Adrenal gland (tissue), 12 donors: ENCODE results near the gene RSF1. TPM values are rescaled to one million over a fixed set of nuclear protein-coding genes. Genes with fewer than 3 reads are reported as not detected.
A peak's percentile ranks its signal among the peaks of the same experiment; 100 is the strongest.

Experiments used
- DNase-seq, 7 donors: peaks; one replicate each; pipeline ENCODE4 v3.0.0-alpha.2; 2019 to 2020
- H3K27ac ChIP-seq, 5 donors: fragments of 200-600 bp; sonication (generic) in 4 of 5; 1 replicate in 3 of 5; 2 replicates in 2 of 5; pipeline versions ENCODE4 v1.5.1 to v1.8.0; 2016 to 2020; ENCODE audit warnings: mild to moderate bottlenecking in 1 of 5
- H3K27me3 ChIP-seq: fragments of 200-600 bp; 2 replicates; pipeline ENCODE4 v1.8.0; 2021
- H3K36me3 ChIP-seq, 2 donors: fragments of 200-600 bp; replicated peaks in 1 of 2; 1 replicate in 1 of 2; 2 replicates in 1 of 2; pipeline versions ENCODE4 v1.5.1 to v1.8.0; 2018 to 2022
- H3K4me1 ChIP-seq, 2 donors: fragments of 200-600 bp; replicated peaks in 1 of 2; 1 replicate in 1 of 2; 2 replicates in 1 of 2; pipeline versions ENCODE4 v1.5.1 to v1.8.0; 2018 to 2021
- H3K4me3 ChIP-seq, 4 donors: fragments of 200-600 bp; sonication (generic) in 3 of 4; one replicate each; pipeline ENCODE4 v1.5.1; 2016 to 2018
- H3K9me3 ChIP-seq, 3 donors: fragments of 200-600 bp; sonication (generic) in 1 of 3; replicated peaks in 1 of 3; 1 replicate in 2 of 3; 2 replicates in 1 of 3; pipeline versions ENCODE4 v1.5.1 to v1.8.0; 2016 to 2021
- POLR2A ChIP-seq, 2 donors: fragments of 450-650 bp; IDR thresholded peaks; one replicate each; pipeline ENCODE4 v1.6.1; 2017; ENCODE audit warnings: antibody characterized with exemption in 2 of 2, mild to moderate bottlenecking in 2 of 2, moderate library complexity in 1 of 2
- WGBS, 4 donors: extraction: QIAGEN DNeasy Blood & Tissue Kit in 2 of 4; methylation state at CpG; one replicate each; pipeline versions ENCODE4 v1.1.5 to v1.1.7; 2013 to 2017; 5-methylcytosine and 5-hydroxymethylcytosine counted together
- intact Hi-C, 2 donors: fragments of 100-400 bp; cut with DNase I; formaldehyde crosslinking; loops; one replicate each; pipeline versions ENCODE4 v1.14.1 to v1.15.0; 2022 to 2023
- polyA plus RNA-seq, 3 donors: library from polyadenylated mRNA; stranded (reverse); fragments of 200-250 nt in 2 of 3; fragments of 350-450 nt in 1 of 3; fragmentation: Illumina TruSeq in 1 of 3; extraction: RNeasy Lipid Tissue Mini Kit (QIAGEN cat#74804) in 1 of 3; gene quantifications; one replicate each; pipeline ENCODE4 v1.2.3, GENCODE V29; 2013 to 2014
- small RNA-seq, 2 donors: library from RNA; depleted of rRNA; stranded (forward); fragments of <200 nt; gene quantifications; one replicate each; pipeline ENCODE3, GENCODE V24; 2016
- total RNA-seq, 9 donors: library from RNA; depleted of rRNA in 4 of 9; stranded (reverse); fragments of >200 nt in 4 of 9; fragments of 120-200 nt in 1 of 9; fragmentation: NEBNext Ultra II Directional in 1 of 9; extraction: Animal tissue kit (Norgen Biotek cat#: 25700) in 1 of 9; gene quantifications; one replicate each; pipeline versions ENCODE4 v1.1.0 to v1.2.4, GENCODE V29; 2013 to 2023
- TF ChIP-seq, protein P1 (sequence below), 6 experiments: fragments of 450-650 bp in 4 of 6; fragments of 200-600 bp in 2 of 6; sonication (generic) in 1 of 6; IDR thresholded peaks; 1 replicate in 5 of 6; 2 replicates in 1 of 6; pipeline versions ENCODE4 v1.5.1 to v1.8.0; 2016 to 2021; ENCODE audit warnings: antibody characterized with exemption in 6 of 6, mild to moderate bottlenecking in 2 of 6, moderate library complexity in 1 of 6
- donor health status: healthy with polysubstance abuse.
- donor health status: Bipolar disorder and iron deficiency.
- donor health status: DM: yes; HTN: yes; CAD: no.
- donor health status: DM: no; HTN: no; CAD: no.
- donor health status: DM: no; HTN: no; CAD: no.
- donor health status: DM: yes; HTN: yes; CAD: no.

The RSF1 gene
- total and polyA plus RNA-seq, 12 donors = 12.7 to 108 (median 66.9) TPM

DNA sequence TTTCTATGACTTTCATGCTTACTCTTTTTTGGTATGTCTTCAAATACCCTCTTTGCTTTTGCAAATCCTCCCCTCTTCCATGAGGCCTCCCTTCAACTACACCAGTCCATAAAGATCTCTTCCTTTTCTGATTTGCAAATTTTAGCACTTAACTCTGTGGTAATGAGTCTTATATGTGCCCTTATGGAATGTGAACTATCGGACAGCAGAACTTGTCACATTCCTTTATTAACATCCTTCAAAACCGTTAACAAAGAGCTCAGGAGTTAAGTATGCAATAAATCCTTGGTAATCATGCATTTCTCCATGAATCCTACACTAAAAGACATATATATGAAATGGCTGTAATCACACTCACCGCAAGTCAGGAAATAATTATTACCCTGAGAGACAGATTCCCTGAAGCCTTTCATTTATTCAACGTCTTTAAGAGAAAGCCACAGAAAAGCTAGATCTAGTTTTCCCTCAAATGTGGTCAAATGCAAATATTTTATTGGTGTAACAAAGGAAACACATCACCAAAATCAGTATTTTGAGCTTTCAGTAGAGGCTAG lies 190.3 kb downstream of the RSF1 start:
- TF ChIP-seq, protein P1, sequence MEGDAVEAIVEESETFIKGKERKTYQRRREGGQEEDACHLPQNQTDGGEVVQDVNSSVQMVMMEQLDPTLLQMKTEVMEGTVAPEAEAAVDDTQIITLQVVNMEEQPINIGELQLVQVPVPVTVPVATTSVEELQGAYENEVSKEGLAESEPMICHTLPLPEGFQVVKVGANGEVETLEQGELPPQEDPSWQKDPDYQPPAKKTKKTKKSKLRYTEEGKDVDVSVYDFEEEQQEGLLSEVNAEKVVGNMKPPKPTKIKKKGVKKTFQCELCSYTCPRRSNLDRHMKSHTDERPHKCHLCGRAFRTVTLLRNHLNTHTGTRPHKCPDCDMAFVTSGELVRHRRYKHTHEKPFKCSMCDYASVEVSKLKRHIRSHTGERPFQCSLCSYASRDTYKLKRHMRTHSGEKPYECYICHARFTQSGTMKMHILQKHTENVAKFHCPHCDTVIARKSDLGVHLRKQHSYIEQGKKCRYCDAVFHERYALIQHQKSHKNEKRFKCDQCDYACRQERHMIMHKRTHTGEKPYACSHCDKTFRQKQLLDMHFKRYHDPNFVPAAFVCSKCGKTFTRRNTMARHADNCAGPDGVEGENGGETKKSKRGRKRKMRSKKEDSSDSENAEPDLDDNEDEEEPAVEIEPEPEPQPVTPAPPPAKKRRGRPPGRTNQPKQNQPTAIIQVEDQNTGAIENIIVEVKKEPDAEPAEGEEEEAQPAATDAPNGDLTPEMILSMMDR (IDR thresholded peaks at IDR 0.05) = no peak
- no peak for TF ChIP-seq POLR2A (IDR thresholded peaks at IDR 0.05)
- 62 to 83% (median 79%) methylated on average over 4 of the region's 4 CpGs for WGBS, 4 donors
- Histone ChIP-seq H3K36me3 (peaks cover 0 to 16% of the 10 kb centered on the region in 2 donors), H3K4me3 (no peak overlapping the region), H3K27ac (peak overlapping the region in 1 of 5 donors; percentile 38), H3K4me1 (peaks cover 0 to 29% of the 10 kb centered on the region in 2 donors), H3K9me3 (no peaks in the 10 kb centered on the region), H3K27me3 (no peaks in the 10 kb centered on the region)
- intact Hi-C loops = no loop called here
- DNase-seq = no peak

DNA sequence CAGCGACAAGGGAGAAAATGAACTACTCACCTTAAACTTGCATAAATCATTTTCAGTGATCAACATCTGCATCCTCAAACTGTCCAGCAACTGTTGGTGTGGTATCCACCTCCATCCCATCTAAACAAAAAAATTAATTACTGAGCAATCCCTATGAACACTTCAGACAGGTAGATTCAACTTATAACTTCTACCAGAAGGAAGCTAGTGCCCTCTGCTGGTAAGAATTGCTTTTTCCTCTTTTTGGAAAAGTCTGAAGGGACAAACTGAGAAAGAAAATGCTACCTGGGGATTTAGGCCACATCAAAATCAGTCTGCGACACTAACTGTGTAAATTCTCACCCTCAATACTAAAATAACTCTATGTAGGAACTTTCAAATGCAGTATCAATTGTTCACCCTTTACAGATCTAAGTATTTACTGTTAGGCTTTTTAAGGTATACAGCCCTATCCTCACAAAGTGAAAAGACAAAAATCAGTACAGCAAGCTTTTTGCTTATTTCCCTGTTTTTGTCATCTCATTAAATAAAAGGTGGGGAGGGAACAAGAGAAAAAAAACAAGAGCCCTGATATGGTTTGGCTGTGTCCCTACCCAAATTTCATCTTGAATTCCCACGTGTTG lies 200.8 kb downstream of the RSF1 start:
- 75 to 94% (median 83%) methylated on average over 3 of the region's 3 CpGs for WGBS, 4 donors
- Histone ChIP-seq H3K27me3 (no peaks in the 10 kb centered on the region), H3K27ac (no peak overlapping the region), H3K4me3 (no peak overlapping the region), H3K9me3 (no peaks in the 10 kb centered on the region), H3K4me1 (no peaks in the 10 kb centered on the region), H3K36me3 (peaks cover 0 to 61% of the 10 kb centered on the region in 2 donors)
- intact Hi-C loops = no loop called here
- no peak for DNase-seq
- TF ChIP-seq, protein P1 (IDR thresholded peaks at IDR 0.05) = peak; percentile 52 to 75 (median 68)
- TF ChIP-seq POLR2A (IDR thresholded peaks at IDR 0.05) = no peak

DNA sequence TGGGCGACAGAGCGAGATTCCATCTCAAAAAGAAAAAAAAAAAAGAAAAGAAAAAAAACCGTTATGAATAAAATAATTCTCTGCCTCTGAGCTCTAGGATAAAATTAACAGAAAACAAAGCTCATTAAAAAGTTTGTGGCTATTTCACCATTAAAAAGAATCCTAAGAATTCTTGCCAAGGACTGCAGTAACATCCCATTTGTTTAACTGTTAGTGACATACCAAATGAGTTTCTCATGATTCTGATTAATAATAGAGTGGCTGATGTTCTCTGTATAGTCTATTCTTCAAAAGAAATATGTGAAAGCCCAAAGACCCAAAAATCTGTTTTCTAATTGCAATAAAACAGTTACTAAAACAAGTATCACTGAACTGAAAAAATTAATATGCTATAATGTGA lies 202.6 kb downstream of the RSF1 start:
- TF ChIP-seq, protein P1 (IDR thresholded peaks at IDR 0.05) = no peak
- TF ChIP-seq POLR2A (IDR thresholded peaks at IDR 0.05) = no peak
- Histone ChIP-seq H3K27ac (peak overlapping the region in 1 of 5 donors; percentile 9), H3K4me1 (no peaks in the 10 kb centered on the region), H3K36me3 (peaks cover 0 to 52% of the 10 kb centered on the region in 2 donors), H3K9me3 (no peaks in the 10 kb centered on the region), H3K4me3 (no peak overlapping the region), H3K27me3 (no peaks in the 10 kb centered on the region)
- intact Hi-C loops = no loop called here
- DNase-seq = no peak
- 71 to 78% (median 76%) methylated on average over 3 of the region's 3 CpGs for WGBS, 4 donors

DNA sequence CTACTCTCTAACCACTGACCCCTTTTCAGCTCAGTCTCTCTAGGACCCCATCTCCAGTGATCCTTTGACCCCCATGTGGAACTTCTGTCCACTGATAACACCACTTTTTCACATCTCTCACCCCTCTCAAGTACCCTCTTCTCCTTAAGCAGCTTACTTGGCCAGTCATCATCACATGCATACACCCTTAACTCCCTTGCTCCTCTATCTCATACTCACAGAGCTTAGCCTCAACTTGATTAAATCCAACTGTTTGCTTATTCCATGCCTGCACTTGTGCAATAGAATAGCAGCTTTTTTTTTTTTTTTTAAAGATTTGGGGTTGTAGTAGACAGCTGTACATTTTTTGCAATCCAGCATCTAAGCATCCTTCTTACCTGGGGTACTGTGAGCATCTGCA lies 208.6 kb downstream of the RSF1 start:
- DNase-seq = no peak
- H3K27me3 ChIP-seq = no peaks in the 10 kb centered on the region
- no peak overlapping the region for H3K27ac ChIP-seq
- H3K36me3 ChIP-seq = peaks cover 0 to 33% of the 10 kb centered on the region in 2 donors
- H3K4me1 ChIP-seq = no peaks in the 10 kb centered on the region
- intact Hi-C loops = no loop called here
- H3K9me3 ChIP-seq = no peaks in the 10 kb centered on the region
- H3K4me3 ChIP-seq = no peak overlapping the region
- TF ChIP-seq POLR2A (IDR thresholded peaks at IDR 0.05) = no peak
- TF ChIP-seq, protein P1 (IDR thresholded peaks at IDR 0.05) = no peak

Small RNAs within 50 kb of the gene (small RNA-seq; reads per million reads assigned to genes)
- 0 reads per million in 2 donors for gene RF00019

Other genes with a start within 250 kb of the RSF1 start
- 10 to 100 TPM; 11.6 to 57.1 (median 22.0) TPM for gene AQP11, start 230.8 kb downstream of the RSF1 start, total RNA-seq
- gene AQP11, start 230.8 kb downstream of the RSF1 start, polyA plus RNA-seq = 10 to 100 TPM in 1 of 3 donors, 1 to 10 TPM in 2; 1.9 to 43.4 (median 2.6) TPM
- gene CLNS1A, start 182.9 kb downstream of the RSF1 start, total RNA-seq = 100 to 1,000 TPM in 7 of 9 donors, 10 to 100 TPM in 2; 43.7 to 263 (median 141) TPM
- 100 to 1,000 TPM in 1 of 3 donors, 10 to 100 TPM in 2; 66.4 to 176 (median 72.5) TPM for gene CLNS1A, start 182.9 kb downstream of the RSF1 start, polyA plus RNA-seq
- gene AAMDC, start 422 bp upstream of the RSF1 start, total RNA-seq = 100 to 1,000 TPM in 7 of 9 donors, 10 to 100 TPM in 2; 85.6 to 339 (median 136) TPM
- 100 to 1,000 TPM; 197 to 581 (median 270) TPM for gene AAMDC, start 422 bp upstream of the RSF1 start, polyA plus RNA-seq
- 10 to 100 TPM; 17.8 to 69.6 (median 39.5) TPM for gene INTS4, start 173.9 kb upstream of the RSF1 start, total RNA-seq
- 10 to 100 TPM; 34.4 to 37.3 (median 36.5) TPM for gene INTS4, start 173.9 kb upstream of the RSF1 start, polyA plus RNA-seq
- gene KCTD14, start 202.6 kb upstream of the RSF1 start, total RNA-seq = 10 to 100 TPM; 12.7 to 67.0 (median 29.8) TPM
- gene KCTD14, start 202.6 kb upstream of the RSF1 start, polyA plus RNA-seq = 10 to 100 TPM in 2 of 3 donors, 1 to 10 TPM in 1; 9.5 to 84.7 (median 19.6) TPM
- gene THRSP, start 243.1 kb upstream of the RSF1 start, total RNA-seq = 10 to 100 TPM in 1 of 9 donors, 1 to 10 TPM in 3, under 1 TPM in 4, not detected in 1; 0.22 to 16.6 (median 1.1) TPM
- gene THRSP, start 243.1 kb upstream of the RSF1 start, polyA plus RNA-seq = 10 to 100 TPM in 1 of 3 donors, 1 to 10 TPM in 1, under 1 TPM in 1; 0.77 to 64.5 (median 4.2) TPM